A673 (cell line): ENCODE data around the gene APOC1. TPM values are rescaled to one million over a fixed set of nuclear protein-coding genes. Genes with fewer than 3 reads are reported as not detected.

ENCODE experiments used
- BruUV-seq: library from RNA; stranded (reverse); fragments of 400-500 nt; replicated peaks from 2 replicates; lab custom pipeline; 2021; lab: Mats Ljungman, UMichigan
- CTCF ChIA-PET: fragments of 300-600 bp; sonication (Branson Sonifier 250); formaldehyde crosslinking; loops from one replicate; lab custom pipeline; 2022; ENCODE audit warnings: antibody characterized with exemption; lab: Charles Lee
- POLR2A ChIA-PET: fragments of 300-600 bp; sonication (Branson Sonifier 250); formaldehyde crosslinking; loops from one replicate; lab custom pipeline; 2022; ENCODE audit warnings: antibody characterized with exemption; ENCODE audit not compliant: low non-redundant PET; lab: Charles Lee
- DNase-seq: peaks from one replicate; pipeline ENCODE4 v3.0.0-alpha.2; 2015; ENCODE audit warnings: low spot score
- H3K27ac ChIP-seq: fragments of 200-600 bp; sonication (generic); 2 replicates; pipeline ENCODE4 v1.5.1; 2016; ENCODE audit warnings: mixed run types, low read depth, mild to moderate bottlenecking, mixed read lengths, antibody characterized with exemption, low read length; ENCODE audit not compliant: poor library complexity, severe bottlenecking
- H3K27me3 ChIP-seq: fragments of 200-600 bp; sonication (generic); replicated peaks from 2 replicates; pipeline ENCODE4 v1.6.1; 2017; ENCODE audit warnings: mixed run types, low read depth, mild to moderate bottlenecking, mixed read lengths, antibody characterized with exemption, low read length; ENCODE audit not compliant: insufficient read depth, poor library complexity
- H3K36me3 ChIP-seq: fragments of 200-600 bp; sonication (generic); 2 replicates; pipeline ENCODE4 v1.6.1; 2016; ENCODE audit warnings: mixed run types, mild to moderate bottlenecking, mixed read lengths, antibody characterized with exemption, low read length; ENCODE audit not compliant: insufficient read depth, poor library complexity, severe bottlenecking
- H3K4me1 ChIP-seq: fragments of 200-600 bp; sonication (generic); 2 replicates; pipeline ENCODE4 v1.6.1; 2017; ENCODE audit warnings: mixed run types, mild to moderate bottlenecking, mixed read lengths, antibody characterized with exemption, low read length; ENCODE audit not compliant: insufficient read depth, poor library complexity, severe bottlenecking
- H3K4me3 ChIP-seq: fragments of 200-600 bp; sonication (generic); 2 replicates; pipeline ENCODE4 v1.5.1; 2016; ENCODE audit warnings: low read depth, mixed run types, mild to moderate bottlenecking, mixed read lengths, low read length; ENCODE audit not compliant: poor library complexity, severe bottlenecking
- H3K9me3 ChIP-seq: fragments of 200-600 bp; sonication (generic); 2 replicates; pipeline ENCODE4 v1.6.1; 2016; ENCODE audit warnings: mixed run types, low read depth, mild to moderate bottlenecking, mixed read lengths, antibody characterized with exemption, low read length; ENCODE audit not compliant: poor library complexity, severe bottlenecking
- CTCF ChIP-seq: fragments of 300-800, 200-600 bp; sonication (generic); conservative IDR thresholded peaks from 2 replicates; pipeline ENCODE4 v1.5.1; 2017; ENCODE audit warnings: low read depth, mild to moderate bottlenecking, antibody characterized with exemption, low read length, moderate library complexity, mixed read lengths
- EZH2 ChIP-seq: fragments of 200-600 bp; sonication (generic); IDR thresholded peaks from 2 replicates; pipeline ENCODE4 v1.6.1; 2017; ENCODE audit warnings: borderline replicate concordance, low read depth, mild to moderate bottlenecking, mixed read lengths, antibody characterized with exemption, low read length; ENCODE audit not compliant: poor library complexity, severe bottlenecking
- intact Hi-C: fragments of 100-400 bp; cut with micrococcal nuclease; formaldehyde crosslinking; loops from one replicate; pipeline ENCODE4 v1.10.0; 2022; ENCODE audit not compliant: unreplicated experiment
- total RNA-seq: library from RNA; stranded (reverse); gene quantifications from 2 replicates; pipeline ENCODE4 v1.2.3, GENCODE V29; 2021

The APOC1 gene
- total RNA-seq, 1 experiment from 2014 or later: 5.5 TPM

DNA sequence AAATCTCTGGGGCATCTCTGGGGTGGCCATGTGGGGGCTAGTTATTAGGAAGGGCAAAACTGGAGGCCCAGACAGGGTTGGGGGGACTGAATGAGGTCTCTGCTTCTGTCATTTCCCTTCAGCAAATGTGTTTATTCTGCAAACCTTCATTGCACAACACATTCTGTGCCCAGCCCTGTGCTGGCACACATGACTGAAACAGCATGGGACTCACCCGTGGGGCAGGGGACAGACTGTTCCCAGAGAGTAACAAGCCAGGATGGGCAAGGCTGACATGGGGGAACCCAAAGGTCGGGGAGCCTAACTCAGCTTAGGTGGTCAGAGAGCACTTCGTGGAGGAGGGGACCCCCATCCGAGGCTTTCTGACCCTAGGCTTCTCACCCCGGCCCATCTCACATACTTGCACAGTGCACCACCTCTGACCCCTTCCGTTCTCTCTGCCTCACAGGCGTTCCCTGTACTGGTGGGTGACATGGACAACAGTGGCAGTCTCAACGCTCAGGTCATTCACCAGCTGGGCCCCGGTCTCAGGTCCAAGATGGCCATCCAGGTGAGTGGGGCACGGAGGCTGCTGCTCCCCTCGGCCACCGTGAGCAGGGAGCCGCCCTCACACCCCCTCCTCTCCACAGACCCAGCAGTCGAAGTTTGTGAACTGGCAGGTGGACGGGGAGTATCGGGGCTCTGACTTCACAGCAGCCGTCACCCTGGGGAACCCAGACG, 20.9 kb upstream of the APOC1 start:
- intact Hi-C loops: no loop called here
- H3K9me3 ChIP-seq: no peaks in the 10 kb centered on the region
- DNase-seq: no peak
- CTCF ChIA-PET: no interaction called here
- H3K36me3 ChIP-seq: peaks cover 51% of the 10 kb centered on the region
- POLR2A ChIA-PET: no interaction called here
- H3K27ac ChIP-seq: no peak overlapping the region
- no peaks in the 10 kb centered on the region for H3K27me3 ChIP-seq
- BruUV-seq: no TSS peak
- peaks cover 14% of the 10 kb centered on the region for H3K4me1 ChIP-seq
- H3K4me3 ChIP-seq: no peak overlapping the region
- TF ChIP-seq EZH2 (no peak), CTCF (no peak)

DNA sequence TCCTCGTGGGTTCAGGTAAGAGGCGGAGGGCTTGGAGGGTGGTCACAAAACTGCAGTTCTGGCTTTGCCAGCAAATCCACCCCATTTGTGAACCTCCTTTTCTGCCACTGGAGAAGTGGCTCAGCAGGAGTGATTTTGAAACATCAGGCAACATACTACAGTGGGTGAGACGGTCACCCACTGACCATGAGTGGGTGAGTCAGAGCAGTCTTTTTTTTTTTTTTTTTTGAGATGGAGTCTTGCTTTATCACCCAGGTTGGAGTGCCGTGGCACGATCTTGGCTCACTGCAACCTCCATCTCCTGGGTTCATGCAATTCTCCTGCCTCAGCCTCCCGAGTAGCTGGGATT, 20.4 kb upstream of the APOC1 start:
- intact Hi-C loops: no loop called here
- TSS peak; percentile 3 for BruUV-seq
- Histone ChIP-seq H3K27ac (no peak overlapping the region), H3K9me3 (no peaks in the 10 kb centered on the region), H3K4me1 (peaks cover 14% of the 10 kb centered on the region), H3K27me3 (no peaks in the 10 kb centered on the region), H3K36me3 (peaks cover 51% of the 10 kb centered on the region), H3K4me3 (no peak overlapping the region)
- CTCF ChIA-PET: no interaction called here
- POLR2A ChIA-PET: interaction anchor here (0.7 kb wide), 1 partner anchor 61 kb away, joined by 16 read pairs; the partner anchor contains the start of gene CLPTM1
- no peak for DNase-seq
- no peak for TF ChIP-seq CTCF
- TF ChIP-seq EZH2: no peak

DNA sequence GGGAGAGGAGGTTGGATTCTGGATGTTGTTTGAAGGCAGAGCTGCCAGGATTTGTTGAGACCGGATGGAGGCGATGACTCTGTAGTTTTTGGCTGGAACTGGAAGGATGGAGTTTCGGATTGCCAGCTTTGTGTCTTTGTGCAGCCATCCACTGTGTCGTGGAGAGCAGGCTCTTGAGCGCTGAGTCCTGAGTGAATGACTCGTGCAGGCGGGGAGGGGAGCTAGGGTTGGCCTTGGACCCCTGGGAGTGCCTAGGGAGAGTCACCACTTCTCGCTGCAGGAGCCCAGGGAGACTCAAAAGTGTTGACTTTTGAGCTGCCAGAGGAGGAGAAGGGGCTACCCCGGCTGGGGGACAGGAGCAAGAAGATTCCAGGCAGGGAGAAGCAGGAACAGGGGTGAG, 19.5 kb upstream of the APOC1 start:
- POLR2A ChIA-PET: no interaction called here
- Histone ChIP-seq H3K27me3 (no peaks in the 10 kb centered on the region), H3K36me3 (peaks cover 54% of the 10 kb centered on the region), H3K4me3 (no peak overlapping the region), H3K4me1 (peaks cover 10% of the 10 kb centered on the region), H3K9me3 (no peaks in the 10 kb centered on the region), H3K27ac (no peak overlapping the region)
- no TSS peak for BruUV-seq
- no peak for DNase-seq
- CTCF ChIA-PET: no interaction called here
- TF ChIP-seq EZH2 (no peak), CTCF (no peak)
- intact Hi-C loops: no loop called here
